Left renal cortex interstitium (tissue), 4 donors: ENCODE measurements around the gene ARHGEF25. TPM values are rescaled to one million over a fixed set of nuclear protein-coding genes. Genes with fewer than 3 reads are reported as not detected.
"Not testable (repeated sequence)": the region's sequence is repeated elsewhere in the genome, so short reads cannot be mapped to it uniquely, and the experiment has no call there.

Experiments used
- DNase-seq, 4 donors: peaks; one replicate each; pipeline ENCODE4 v3.0.0-alpha.2; 2013; ENCODE audit warnings: low read depth in 4 of 4, low spot score in 2 of 4, missing footprints in 1 of 4
- polyA plus RNA-seq, 4 donors: library from polyadenylated mRNA; unstranded; fragments of 120-200 nt; gene quantifications; one replicate each; pipeline ENCODE4 v1.2.1, GENCODE V29; 2013; ENCODE audit not compliant: insufficient read length in 4 of 4

Gene ARHGEF25
- polyA plus RNA-seq, 4 donors, result 29.2 to 38.3 (median 34.6) TPM

GRCh38 chr12:57584690-57585089 lies 26.5 kb upstream of the ARHGEF25 start:
- DNase-seq, result no peak

- no peak for DNase-seq
Measured at GRCh38 chr12:57585156-57585555, 26.1 kb upstream of the ARHGEF25 start.

DNA sequence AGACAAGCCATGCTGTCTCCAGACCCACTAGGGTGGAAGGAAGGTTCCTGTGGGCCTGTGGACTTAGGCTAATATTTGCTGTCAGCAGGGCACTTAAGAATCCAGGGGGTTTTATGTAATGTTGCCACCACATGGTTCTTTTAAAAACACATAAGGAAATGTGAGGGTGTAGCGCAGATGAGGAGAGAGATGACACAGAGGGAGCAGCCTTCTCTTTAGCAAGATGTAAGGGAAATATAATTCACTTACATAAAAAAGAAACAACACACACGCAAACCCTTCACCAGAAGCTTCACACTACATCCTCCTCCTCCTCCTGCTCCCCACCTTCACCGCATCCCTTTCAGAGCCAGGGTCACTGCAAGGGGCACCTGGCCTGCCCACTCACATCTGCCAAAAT lies 25.1 kb upstream of the ARHGEF25 start:
- DNase-seq, result no peak

- DNase-seq, result no peak
Measured at GRCh38 chr12:57586832-57587429, 24.3 kb upstream of the ARHGEF25 start.

GRCh38 chr12:57588951-57589610 lies 22.2 kb upstream of the ARHGEF25 start:
- not testable (repeated sequence) for DNase-seq

GRCh38 chr12:57590479-57590863 lies 20.8 kb upstream of the ARHGEF25 start:
- no peak for DNase-seq

- DNase-seq, result peak in 2 of 4 donors; percentile 65 to 68
Measured at GRCh38 chr12:57590864-57591781, 20.1 kb upstream of the ARHGEF25 start, which contains the start of gene PIP4K2C. Gene PIP4K2C, plus strand, starts transcription at chr12:57591192. Its CDS starts 98 bp downstream, at chr12:57591290.

DNA sequence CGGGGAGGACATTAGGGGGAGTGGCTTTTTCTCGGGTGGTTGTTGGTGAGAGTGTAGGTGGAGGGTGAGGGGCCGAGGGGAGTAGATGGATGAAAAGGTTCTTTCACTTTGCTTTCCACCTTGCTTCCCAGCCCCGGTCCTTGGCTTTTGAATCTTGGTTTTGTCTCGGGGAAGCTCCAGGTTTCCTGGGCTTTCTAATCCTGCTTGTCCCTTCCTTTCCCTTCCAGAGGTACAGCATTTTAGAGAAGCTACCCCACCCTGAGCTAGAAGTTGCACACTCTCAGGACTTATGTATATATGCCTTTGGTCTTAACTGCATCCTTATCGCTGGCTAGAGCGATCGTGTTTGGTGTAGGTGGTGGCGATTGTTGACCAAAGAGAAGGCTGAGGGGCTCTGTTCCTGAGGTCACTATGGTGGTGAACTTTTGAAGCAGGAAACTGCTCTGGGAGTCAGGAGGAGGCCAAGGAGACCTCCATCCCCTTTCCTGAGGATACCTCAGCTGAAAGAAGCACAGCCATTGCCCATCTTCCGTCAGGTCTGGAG lies 19.4 kb upstream of the ARHGEF25 start:
- DNase-seq, result no peak

GRCh38 chr12:57592551-57593165 lies 18.6 kb upstream of the ARHGEF25 start:
- no peak for DNase-seq

DNA sequence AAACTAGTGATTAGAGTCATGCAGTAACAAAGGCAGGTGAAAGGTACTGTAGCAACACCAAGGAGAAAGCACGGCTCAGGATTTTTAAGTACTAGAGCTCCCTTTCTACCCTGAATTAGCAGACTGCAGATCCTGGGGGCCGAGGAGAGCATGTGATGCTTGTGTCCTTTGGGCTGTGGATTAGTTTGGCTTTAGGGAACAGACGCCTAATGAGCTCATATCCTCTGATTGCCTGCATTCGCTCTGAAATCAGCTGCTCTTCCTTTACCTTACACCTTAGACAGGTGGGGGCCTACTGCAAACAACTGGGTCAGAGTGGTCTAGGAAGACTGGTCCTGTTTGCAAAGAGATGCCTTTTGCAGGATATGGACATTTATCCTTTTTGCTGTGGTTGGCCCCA lies 18.0 kb upstream of the ARHGEF25 start:
- no peak for DNase-seq

GRCh38 chr12:57600395-57600794 lies 10.8 kb upstream of the ARHGEF25 start:
- DNase-seq, result no peak

DNA sequence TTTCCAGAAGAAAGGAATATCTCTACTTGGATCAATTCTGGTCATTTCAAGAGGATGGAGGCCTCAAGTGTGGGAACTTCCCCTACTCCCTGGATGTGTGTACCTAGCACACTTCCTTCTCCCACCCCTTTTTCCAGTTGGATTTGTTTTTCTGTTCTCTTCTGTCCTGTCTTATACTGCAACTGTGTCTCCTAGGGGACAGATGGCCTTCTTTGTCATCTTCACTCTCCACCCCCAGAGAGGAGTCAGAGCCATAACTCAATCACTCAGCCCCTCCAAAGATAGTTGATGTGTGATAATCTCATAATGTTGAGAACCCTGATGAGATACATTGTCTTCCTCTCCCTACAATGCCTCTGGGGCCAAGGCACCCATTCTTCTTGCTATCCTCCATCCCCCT lies 8.7 kb upstream of the ARHGEF25 start:
- no peak for DNase-seq

- no peak for DNase-seq
Measured at GRCh38 chr12:57603324-57603723, 7.9 kb upstream of the ARHGEF25 start.

GRCh38 chr12:57603815-57604453 lies 7.3 kb upstream of the ARHGEF25 start:
- no peak for DNase-seq

DNA sequence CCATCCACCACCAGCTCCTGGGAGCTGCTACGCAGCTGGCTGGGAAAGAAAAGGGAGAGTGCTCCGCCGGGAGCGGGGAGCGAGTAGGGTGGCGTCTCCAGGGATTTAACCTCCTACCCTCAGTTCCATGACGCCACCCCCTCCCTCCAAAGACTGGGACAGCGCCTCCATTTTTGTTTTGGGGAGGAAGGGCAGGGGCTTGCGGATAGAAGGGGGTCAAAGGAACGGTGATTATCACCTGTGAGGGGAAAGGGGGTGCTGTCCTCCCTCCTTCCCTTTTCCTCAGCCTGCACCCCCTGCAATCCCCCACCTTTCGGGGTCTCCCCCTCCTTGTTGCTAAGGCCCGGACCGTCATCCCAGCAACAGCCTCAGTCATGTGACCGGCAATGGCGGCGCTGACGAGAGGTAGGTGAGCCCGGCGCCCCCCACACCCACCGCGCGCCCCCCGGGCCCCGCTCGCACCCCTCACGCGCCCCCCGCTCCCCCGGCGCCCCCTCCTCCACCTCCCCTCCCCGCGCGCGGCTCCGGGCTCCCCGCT lies 6.7 kb upstream of the ARHGEF25 start, which contains the start of gene DTX3:
Gene DTX3, plus strand, starts transcription at position 371 of the 538 bp plus-strand sequence. CDS start 1,694 bp downstream, outside the sequence.
- no peak for DNase-seq

- DNase-seq, result no peak
Measured at GRCh38 chr12:57604992-57605810, 6.0 kb upstream of the ARHGEF25 start.

DNA sequence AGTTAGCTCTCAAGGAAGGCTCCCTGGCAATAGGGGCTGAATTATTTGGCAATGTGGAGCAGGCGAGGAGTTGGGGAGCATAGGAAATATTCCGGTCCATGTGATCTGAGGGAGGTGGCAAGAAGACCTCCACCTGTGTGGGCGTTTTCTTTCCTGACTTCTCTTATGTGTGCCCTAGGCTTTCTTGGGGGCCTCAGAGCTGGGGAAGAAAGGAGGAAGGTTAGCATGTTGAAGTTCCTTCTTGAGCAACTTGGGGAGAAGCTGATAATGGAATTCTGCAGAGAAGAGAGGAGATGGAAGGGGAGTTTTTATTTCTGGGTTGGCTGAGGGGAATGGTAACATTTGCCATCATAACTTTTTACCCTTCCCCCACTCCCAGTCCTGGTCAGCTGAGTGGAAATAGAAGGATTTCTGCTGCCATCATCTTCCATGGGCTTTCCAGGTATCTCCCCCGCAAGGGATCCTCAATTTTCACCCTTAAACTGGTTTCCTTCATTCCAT lies 5.4 kb upstream of the ARHGEF25 start:
- DNase-seq, result no peak

DNA sequence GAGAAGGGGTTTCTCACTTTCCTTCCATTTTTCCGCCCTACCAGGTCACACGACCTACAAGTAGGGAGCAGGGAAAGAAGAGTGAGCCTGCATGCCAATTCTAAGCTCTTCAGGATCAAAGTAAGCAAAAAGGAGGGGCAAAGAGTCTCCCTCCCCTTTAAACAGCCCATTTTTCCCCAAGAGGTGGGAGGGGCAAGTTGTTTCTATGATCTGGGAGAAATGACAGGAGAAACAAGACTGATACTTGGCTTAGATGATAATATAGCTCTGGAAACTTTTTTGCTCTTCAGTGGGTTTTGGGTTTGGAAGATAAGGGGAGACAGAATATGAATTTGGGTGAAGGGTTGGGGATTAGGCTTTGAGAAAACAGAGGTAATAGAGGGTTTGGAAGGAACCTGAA lies 4.8 kb upstream of the ARHGEF25 start:
- DNase-seq, result no peak

- no peak for DNase-seq
Measured at GRCh38 chr12:57606821-57607220, 4.4 kb upstream of the ARHGEF25 start.
